H9 (cell line): Measurements from ENCODE around the gene MLIP. TPM values are rescaled to one million over a fixed set of nuclear protein-coding genes. Genes with fewer than 3 reads are reported as not detected.

Experiments used
- DNase-seq: peaks from one replicate; pipeline ENCODE4 v3.0.0-alpha.2; 2017
- H2AFZ ChIP-seq: one replicate; pipeline ENCODE4 v1.6.1; 2013; ENCODE audit warnings: mild to moderate bottlenecking, low read length, control low read depth, moderate library complexity
- H2AK5ac ChIP-seq: 2 replicates; pipeline ENCODE4 v1.6.1; 2013; ENCODE audit warnings: low read length, control low read depth, mixed read lengths; ENCODE audit not compliant: insufficient read length
- H2BK120ac ChIP-seq: one replicate; pipeline ENCODE4 v1.6.1; 2013; ENCODE audit warnings: low read depth, mild to moderate bottlenecking, low read length, control low read depth, inconsistent platforms; ENCODE audit not compliant: poor library complexity, severe bottlenecking
- H2BK12ac ChIP-seq: 2 replicates; pipeline ENCODE4 v1.6.1; 2013; ENCODE audit warnings: low read length, control low read depth, mixed read lengths, low read depth; ENCODE audit not compliant: insufficient read length
- H2BK15ac ChIP-seq: 2 replicates; pipeline ENCODE4 v1.6.1; 2013; ENCODE audit warnings: low read depth, low read length, control low read depth
- H2BK20ac ChIP-seq: one replicate; pipeline ENCODE4 v1.6.1; 2013; ENCODE audit warnings: low read depth, mild to moderate bottlenecking, low read length, control low read depth, inconsistent platforms; ENCODE audit not compliant: poor library complexity, severe bottlenecking
- H2BK5ac ChIP-seq: 2 replicates; pipeline ENCODE4 v1.6.1; 2013; ENCODE audit warnings: low read length, control low read depth, mixed read lengths; ENCODE audit not compliant: insufficient read length
- H3K14ac ChIP-seq: 2 replicates; pipeline ENCODE4 v1.6.1; 2013; ENCODE audit warnings: low read length, control low read depth; ENCODE audit not compliant: insufficient read depth
- H3K18ac ChIP-seq: 2 replicates; pipeline ENCODE4 v1.6.1; 2013; ENCODE audit warnings: low read depth, mild to moderate bottlenecking, mixed read lengths, low read length, control low read depth; ENCODE audit not compliant: insufficient read length
- H3K23ac ChIP-seq: 2 replicates; pipeline ENCODE4 v1.6.1; 2013; ENCODE audit warnings: low read length, control low read depth, mixed read lengths, low read depth; ENCODE audit not compliant: insufficient read length
- H3K23me2 ChIP-seq: 2 replicates; pipeline ENCODE4 v1.6.1; 2013; ENCODE audit warnings: low read depth, mild to moderate bottlenecking, mixed read lengths, low read length, control low read depth; ENCODE audit not compliant: insufficient read length, poor library complexity, severe bottlenecking
- H3K27ac ChIP-seq: 2 replicates; pipeline ENCODE4 v1.5.1; 2013; ENCODE audit warnings: low read length, control low read depth, mixed read lengths, low read depth; ENCODE audit not compliant: insufficient read length
- H3K27me3 ChIP-seq: 2 replicates; pipeline ENCODE4 v1.6.1; 2013; ENCODE audit warnings: low read length, control low read depth, inconsistent platforms; ENCODE audit not compliant: insufficient read depth
- H3K4ac ChIP-seq: 2 replicates; pipeline ENCODE4 v1.6.1; 2013; ENCODE audit warnings: low read depth, mild to moderate bottlenecking, control low read depth, inconsistent platforms, low read length, moderate library complexity
- H3K4me1 ChIP-seq: 2 replicates; pipeline ENCODE4 v1.6.1; 2013; ENCODE audit warnings: low read length, control low read depth, inconsistent platforms; ENCODE audit not compliant: insufficient read depth
- H3K4me2 ChIP-seq: 2 replicates; pipeline ENCODE4 v1.6.1; 2013; ENCODE audit warnings: low read length, control low read depth, mixed read lengths; ENCODE audit not compliant: insufficient read length, insufficient read depth
- H3K56ac ChIP-seq: 2 replicates; pipeline ENCODE4 v1.6.1; 2013; ENCODE audit warnings: low read depth, mild to moderate bottlenecking, mixed read lengths, low read length, control low read depth; ENCODE audit not compliant: insufficient read length
- H3K79me1 ChIP-seq: 2 replicates; pipeline ENCODE4 v1.6.1; 2013; ENCODE audit warnings: low read depth, mild to moderate bottlenecking, moderate library complexity, low read length, control low read depth, inconsistent platforms; ENCODE audit not compliant: insufficient read depth, poor library complexity, severe bottlenecking
- H3K79me2 ChIP-seq: 2 replicates; pipeline ENCODE4 v1.6.1; 2013; ENCODE audit warnings: low read length, control low read depth, inconsistent platforms; ENCODE audit not compliant: insufficient read depth
- H3K9ac ChIP-seq: 2 replicates; pipeline ENCODE4 v1.6.1; 2013; ENCODE audit warnings: low read length, control low read depth, mixed read lengths; ENCODE audit not compliant: insufficient read length; ENCODE audit errors: extremely low read depth
- H3K9me3 ChIP-seq: one replicate; pipeline ENCODE4 v1.6.1; 2013; ENCODE audit warnings: low read depth, low read length, inconsistent platforms; ENCODE audit not compliant: control insufficient read depth
- H3T11ph ChIP-seq: one replicate; pipeline ENCODE4 v1.6.1; 2013; ENCODE audit warnings: mild to moderate bottlenecking, low read length, control low read depth, inconsistent platforms
- H4K20me1 ChIP-seq: one replicate; pipeline ENCODE4 v1.6.1; 2013; ENCODE audit not compliant: control insufficient read depth, insufficient read length, insufficient read depth
- H4K5ac ChIP-seq: 2 replicates; pipeline ENCODE4 v1.6.1; 2013; ENCODE audit warnings: low read depth, mild to moderate bottlenecking, mixed read lengths, low read length, control low read depth; ENCODE audit not compliant: insufficient read length
- H4K8ac ChIP-seq: replicated peaks from 2 replicates; pipeline ENCODE4 v1.6.1; 2013; ENCODE audit warnings: low read length, control low read depth, mixed read lengths, low read depth; ENCODE audit not compliant: insufficient read length
- H4K91ac ChIP-seq: 2 replicates; pipeline ENCODE4 v1.6.1; 2013; ENCODE audit warnings: low read depth, mild to moderate bottlenecking, moderate library complexity, mixed read lengths, low read length, control low read depth; ENCODE audit not compliant: insufficient read length
- H3K27ac Mint-ChIP-seq, 3 experiments: 2 replicates in 2 of 3; 3 replicates in 1 of 3; pipeline ENCODE4 v1.8.0; 2020 to 2021; ENCODE audit warnings: mixed read lengths in 3 of 3, mild to moderate bottlenecking in 1 of 3, moderate library complexity in 1 of 3
- H3K27me3 Mint-ChIP-seq: 2 replicates; pipeline ENCODE4 v1.8.0; 2021; ENCODE audit warnings: low read depth, mild to moderate bottlenecking, moderate library complexity, mixed read lengths
- H3K36me3 Mint-ChIP-seq, 3 experiments: 2 replicates in 2 of 3; 3 replicates in 1 of 3; pipeline ENCODE4 v1.8.0; 2020 to 2021; ENCODE audit warnings: low read depth in 3 of 3, mixed read lengths in 3 of 3; ENCODE audit not compliant: insufficient read depth in 1 of 3
- H3K4me1 Mint-ChIP-seq, 2 experiments: 2 replicates each; pipeline ENCODE4 v1.8.0; 2020; ENCODE audit warnings: mixed read lengths in 2 of 2
- H3K4me3 Mint-ChIP-seq, 2 experiments: 2 replicates in 1 of 2; 3 replicates in 1 of 2; pipeline ENCODE4 v1.8.0; 2020 to 2021; ENCODE audit warnings: mild to moderate bottlenecking in 2 of 2, mixed read lengths in 2 of 2, moderate library complexity in 1 of 2
- H3K9me3 Mint-ChIP-seq, 2 experiments: 2 replicates in 1 of 2; 3 replicates in 1 of 2; pipeline ENCODE4 v1.8.0; 2020; ENCODE audit warnings: mild to moderate bottlenecking in 2 of 2, mixed read lengths in 2 of 2, moderate library complexity in 1 of 2
- CTCF ChIP-seq: fragments of 200-600 bp; sonication (generic); conservative IDR thresholded peaks from 3 replicates; pipeline ENCODE4 v1.8.0; 2021; ENCODE audit warnings: antibody characterized with exemption, mild to moderate bottlenecking
- WGBS: extraction: QIAGEN DNeasy Blood & Tissue Kit; methylation state at CpG from one replicate; pipeline ENCODE4 v1.1.7; 2013; ENCODE audit warnings: missing lambda C conversion rate, low lambda C conversion rate, mixed read lengths; ENCODE audit not compliant: insufficient read length; ENCODE audit errors: extremely low coverage; 5-methylcytosine and 5-hydroxymethylcytosine counted together
- total RNA-seq: library from RNA; stranded (reverse); gene quantifications from 2 replicates; pipeline ENCODE4 v1.2.1, GENCODE V29; 2021

The MLIP gene
- total RNA-seq, 1 experiment from 2014 or later: not detected

DNA sequence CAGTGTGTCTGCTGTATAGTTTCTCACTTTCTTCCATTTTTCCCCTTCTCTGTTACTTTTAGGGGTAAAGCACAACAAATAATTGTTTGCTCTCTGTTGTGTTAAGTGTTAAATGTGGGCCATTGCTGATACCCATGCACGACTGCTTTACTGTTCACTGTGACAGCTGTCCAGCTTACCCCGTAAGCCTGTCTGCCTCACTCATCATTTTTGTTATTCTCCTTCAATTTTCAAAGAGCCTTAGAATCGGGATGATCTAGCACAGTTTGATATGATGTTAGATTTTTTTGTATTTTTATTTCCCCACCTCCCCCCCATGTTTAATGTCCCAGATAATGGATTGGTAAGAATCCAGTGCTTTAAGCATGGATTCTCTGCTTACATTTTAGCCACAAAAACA, 41.2 kb upstream of the MLIP start:
- Histone ChIP-seq H2BK12ac (no peak overlapping the region), H2BK120ac (no peak overlapping the region), H4K8ac (no peak overlapping the region), H3K4me1 (no peaks in the 10 kb centered on the region; the same call in 1 of the 2 replicates), H3K27me3 (no peaks in the 10 kb centered on the region), H3K56ac (no peak overlapping the region), H3K4ac (no peak overlapping the region), H3K4me2 (no peak overlapping the region), H2BK20ac (no peak overlapping the region), H3K79me1 (no peaks in the 10 kb centered on the region), H3T11ph (no peak overlapping the region), H2BK5ac (no peak overlapping the region), H2AFZ (no peak overlapping the region), H4K20me1 (no peaks in the 10 kb centered on the region), H3K9ac (no peak overlapping the region), H4K91ac (no peak overlapping the region), H4K5ac (no peak overlapping the region), H3K23ac (no peak overlapping the region), H3K23me2 (no peaks in the 10 kb centered on the region), H2BK15ac (no peak overlapping the region), H3K27ac (no peak overlapping the region), H3K79me2 (no peaks in the 10 kb centered on the region), H3K14ac (no peak overlapping the region), H3K9me3 (no peaks in the 10 kb centered on the region), H3K18ac (no peak overlapping the region), H2AK5ac (no peak overlapping the region)
- Mint-ChIP-seq H3K27me3 (no peaks in the 10 kb centered on the region), H3K4me3 (no peak overlapping the region), H3K4me1 (peaks cover 29 to 32% of the 10 kb centered on the region in 2 experiments), H3K27ac (no peak overlapping the region; a peak in 1 of 7 replicates), H3K36me3 (no peaks in the 10 kb centered on the region), H3K9me3 (no peaks in the 10 kb centered on the region)
- DNase-seq: no peak
- no peak for TF ChIP-seq CTCF
- no CpG with 5 or more reads among the region's 3 CpGs for WGBS
